Mesendoderm (in vitro differentiated cells): Measurements from ENCODE around the gene APBB2.

Experiments
- DNase-seq: peaks from one replicate; pipeline ENCODE4 v3.0.0; 2013
- H2AK5ac ChIP-seq: 2 replicates; pipeline ENCODE4 v1.6.1; 2013; ENCODE audit warnings: low read length, inconsistent platforms
- H2BK120ac ChIP-seq: 2 replicates; pipeline ENCODE4 v1.6.1; 2013; ENCODE audit warnings: low read depth, mild to moderate bottlenecking, low read length, moderate library complexity, mixed read lengths
- H2BK15ac ChIP-seq: replicated peaks from 2 replicates; pipeline ENCODE4 v1.6.1; 2013; ENCODE audit warnings: low read depth, mild to moderate bottlenecking, moderate library complexity
- H2BK5ac ChIP-seq: 2 replicates; pipeline ENCODE4 v1.6.1; 2013; ENCODE audit warnings: low read length, inconsistent platforms
- H3K18ac ChIP-seq: 2 replicates; pipeline ENCODE4 v1.6.1; 2013; ENCODE audit warnings: mild to moderate bottlenecking, low read length, mixed read lengths
- H3K23ac ChIP-seq: one replicate; pipeline ENCODE4 v1.6.1; 2013; ENCODE audit warnings: low read length
- H3K27ac ChIP-seq: 2 replicates; pipeline ENCODE4 v1.5.1; 2013; ENCODE audit warnings: low read depth, mild to moderate bottlenecking, inconsistent platforms, low read length, moderate library complexity
- H3K27me3 ChIP-seq: 2 replicates; pipeline ENCODE4 v1.6.1; 2013; ENCODE audit warnings: low read length, control low read depth, mild to moderate bottlenecking, inconsistent platforms; ENCODE audit not compliant: insufficient read depth, poor library complexity
- H3K36me3 ChIP-seq: 2 replicates; pipeline ENCODE4 v1.6.1; 2013; ENCODE audit warnings: low read length, inconsistent platforms; ENCODE audit not compliant: control insufficient read depth, insufficient read depth
- H3K4ac ChIP-seq: one replicate; pipeline ENCODE4 v1.6.1; 2013; ENCODE audit warnings: low read depth, mild to moderate bottlenecking, low read length, moderate library complexity
- H3K4me1 ChIP-seq: 2 replicates; pipeline ENCODE4 v1.6.1; 2013; ENCODE audit warnings: low read depth, low read length, inconsistent platforms; ENCODE audit not compliant: control insufficient read depth
- H3K4me2 ChIP-seq: 2 replicates; pipeline ENCODE4 v1.6.1; 2013; ENCODE audit warnings: low read length
- H3K4me3 ChIP-seq: 2 replicates; pipeline ENCODE4 v1.5.1; 2013; ENCODE audit warnings: mild to moderate bottlenecking, low read length
- H3K56ac ChIP-seq: one replicate; pipeline ENCODE4 v1.6.1; 2013; ENCODE audit warnings: low read length
- H3K79me1 ChIP-seq: 2 replicates; pipeline ENCODE4 v1.6.1; 2013; ENCODE audit warnings: low read length, inconsistent platforms
- H3K79me2 ChIP-seq: 2 replicates; pipeline ENCODE4 v1.6.1; 2013; ENCODE audit warnings: mild to moderate bottlenecking, low read length; ENCODE audit not compliant: control insufficient read depth, insufficient read depth
- H3K9ac ChIP-seq: 2 replicates; pipeline ENCODE4 v1.6.1; 2013; ENCODE audit warnings: low read length, inconsistent platforms
- H4K5ac ChIP-seq: one replicate; pipeline ENCODE4 v1.6.1; 2013; ENCODE audit warnings: low read length
- H4K8ac ChIP-seq: one replicate; pipeline ENCODE4 v1.6.1; 2013; ENCODE audit warnings: low read depth, mild to moderate bottlenecking, control low read depth, low read length, moderate library complexity
- WGBS: extraction: QIAGEN DNeasy Blood & Tissue Kit; methylation state at CpG from one replicate; pipeline ENCODE4 v1.1.7; 2013; ENCODE audit warnings: low lambda C conversion rate, missing lambda C conversion rate; ENCODE audit not compliant: insufficient coverage; ENCODE audit errors: extremely low coverage; 5-methylcytosine and 5-hydroxymethylcytosine counted together

Gene APBB2

GRCh38 chr4:41204400-41204978 is 9.9 kb downstream of the APBB2 start:
- Histone ChIP-seq H3K23ac (no peak overlapping the region), H3K27me3 (no peaks in the 10 kb centered on the region), H3K79me2 (peaks cover 34% of the 10 kb centered on the region), H2BK15ac (no peak overlapping the region), H2BK120ac (no peak overlapping the region), H3K79me1 (peaks cover 25% of the 10 kb centered on the region), H2AK5ac (peak overlapping the region; percentile 53), H3K18ac (no peak overlapping the region), H3K4me1 (peaks cover 14% of the 10 kb centered on the region), H2BK5ac (no peak overlapping the region), H3K56ac (no peak overlapping the region), H3K4me2 (no peak overlapping the region), H3K27ac (no peak overlapping the region), H3K36me3 (no peaks in the 10 kb centered on the region), H3K4ac (no peak overlapping the region), H3K9ac (no peak overlapping the region), H3K4me3 (no peak overlapping the region), H4K5ac (no peak overlapping the region), H4K8ac (no peak overlapping the region)
- peak; percentile 73 for DNase-seq
- no CpG with 5 or more reads among the region's 8 CpGs for WGBS

- no peak overlapping the region for H2BK120ac ChIP-seq
- H4K5ac ChIP-seq, result no peak overlapping the region
- H3K9ac ChIP-seq, result no peak overlapping the region
- H3K18ac ChIP-seq, result no peak overlapping the region
- H3K4ac ChIP-seq, result no peak overlapping the region
- no peak overlapping the region for H3K23ac ChIP-seq
- H4K8ac ChIP-seq, result no peak overlapping the region
- H2BK5ac ChIP-seq, result no peak overlapping the region
- H3K27ac ChIP-seq, result no peak overlapping the region
- H3K79me2 ChIP-seq, result peaks cover 30% of the 10 kb centered on the region
- H2BK15ac ChIP-seq, result no peak overlapping the region
- H3K4me3 ChIP-seq, result no peak overlapping the region
- no peak overlapping the region for H3K56ac ChIP-seq
- H3K4me1 ChIP-seq, result peaks cover 11% of the 10 kb centered on the region
- WGBS, result no CpG with 5 or more reads among the region's 6 CpGs
- peak overlapping the region; percentile 1 for H2AK5ac ChIP-seq
- DNase-seq, result no peak
- no peaks in the 10 kb centered on the region for H3K27me3 ChIP-seq
- H3K79me1 ChIP-seq, result peaks cover 21% of the 10 kb centered on the region
- H3K36me3 ChIP-seq, result no peaks in the 10 kb centered on the region
- H3K4me2 ChIP-seq, result no peak overlapping the region
These were observed 10.5 kb downstream of the APBB2 start for GRCh38 chr4:41203841-41204240.

- no peak overlapping the region for H4K8ac ChIP-seq
- no peak overlapping the region for H3K23ac ChIP-seq
- no peak overlapping the region for H2BK120ac ChIP-seq
- peaks cover 11% of the 10 kb centered on the region for H3K4me1 ChIP-seq
- H3K27me3 ChIP-seq, result no peaks in the 10 kb centered on the region
- peaks cover 23% of the 10 kb centered on the region for H3K79me1 ChIP-seq
- no peak overlapping the region for H4K5ac ChIP-seq
- no peak for DNase-seq
- H3K56ac ChIP-seq, result no peak overlapping the region
- H3K27ac ChIP-seq, result no peak overlapping the region
- no peak overlapping the region for H2BK5ac ChIP-seq
- peaks cover 30% of the 10 kb centered on the region for H3K79me2 ChIP-seq
- H2BK15ac ChIP-seq, result no peak overlapping the region
- H2AK5ac ChIP-seq, result no peak overlapping the region
- no peak overlapping the region for H3K4me3 ChIP-seq
- no CpG with 5 or more reads among the region's 4 CpGs for WGBS
- H3K9ac ChIP-seq, result no peak overlapping the region
- H3K36me3 ChIP-seq, result no peaks in the 10 kb centered on the region
- H3K18ac ChIP-seq, result no peak overlapping the region
- no peak overlapping the region for H3K4ac ChIP-seq
- no peak overlapping the region for H3K4me2 ChIP-seq
These were observed 11.3 kb downstream of the APBB2 start for GRCh38 chr4:41202820-41203568.

- DNase-seq, result no peak
- Histone ChIP-seq H3K36me3 (no peaks in the 10 kb centered on the region), H3K27me3 (no peaks in the 10 kb centered on the region), H4K8ac (no peak overlapping the region), H3K9ac (no peak overlapping the region), H3K4me1 (peaks cover 11% of the 10 kb centered on the region), H2AK5ac (no peak overlapping the region), H3K56ac (no peak overlapping the region), H4K5ac (no peak overlapping the region), H2BK120ac (no peak overlapping the region), H2BK5ac (no peak overlapping the region), H3K79me1 (peaks cover 20% of the 10 kb centered on the region), H3K4me3 (no peak overlapping the region), H2BK15ac (no peak overlapping the region), H3K27ac (no peak overlapping the region), H3K18ac (no peak overlapping the region), H3K23ac (no peak overlapping the region), H3K4ac (no peak overlapping the region), H3K4me2 (no peak overlapping the region), H3K79me2 (peaks cover 28% of the 10 kb centered on the region)
- no CpG with 5 or more reads among the region's 4 CpGs for WGBS
These were observed 12.0 kb downstream of the APBB2 start for GRCh38 chr4:41202356-41202755.

- Histone ChIP-seq H2BK15ac (no peak overlapping the region), H3K4me1 (peaks cover 11% of the 10 kb centered on the region), H3K79me1 (peaks cover 17% of the 10 kb centered on the region), H3K23ac (no peak overlapping the region), H3K79me2 (peaks cover 22% of the 10 kb centered on the region), H4K5ac (no peak overlapping the region), H2BK120ac (no peak overlapping the region), H3K4ac (no peak overlapping the region), H3K27ac (no peak overlapping the region), H3K27me3 (no peaks in the 10 kb centered on the region), H3K36me3 (no peaks in the 10 kb centered on the region), H3K4me2 (no peak overlapping the region), H4K8ac (no peak overlapping the region), H3K4me3 (no peak overlapping the region), H2AK5ac (no peak overlapping the region), H2BK5ac (no peak overlapping the region), H3K56ac (no peak overlapping the region), H3K9ac (no peak overlapping the region), H3K18ac (no peak overlapping the region)
- DNase-seq, result no peak
- no CpG with 5 or more reads among the region's 4 CpGs for WGBS
These were observed 13.8 kb downstream of the APBB2 start for GRCh38 chr4:41200486-41201017.
